GM21390 (cell line): Measurements from ENCODE around the gene CRYGA.
A peak's percentile ranks its signal among the peaks of the same experiment; 100 is the strongest.

Experiments
- ATAC-seq: cut with Tn5 transposase; IDR thresholded peaks from one replicate; pipeline ENCODE4 v1.9.1; 2021; ENCODE audit not compliant: unreplicated experiment

CRYGA gene

GRCh38 chr2:208163489-208163888 lies at the start of gene CRYGA:
Gene CRYGA (minus strand): TSS chr2:208163589. CDS start chr2:208163556, 33 bp downstream.
- no peak for ATAC-seq

- no peak for ATAC-seq
These were observed 47.5 kb upstream of the CRYGA start for GRCh38 chr2:208210688-208211451.

GRCh38 chr2:208208335-208209085 lies 45.1 kb upstream of the CRYGA start:
- no peak for ATAC-seq

GRCh38 chr2:208207769-208208168 lies 44.4 kb upstream of the CRYGA start:
- no peak for ATAC-seq

GRCh38 chr2:208204166-208204565 lies 40.8 kb upstream of the CRYGA start:
- no peak for ATAC-seq

GRCh38 chr2:208195531-208195930 lies 32.1 kb upstream of the CRYGA start:
- no peak for ATAC-seq

- no peak for ATAC-seq
These were observed 29.3 kb upstream of the CRYGA start for GRCh38 chr2:208192611-208193236.

GRCh38 chr2:208189810-208190503 lies 26.6 kb upstream of the CRYGA start, which contains the start of gene C2orf80:
Gene C2orf80 (minus strand): TSS chr2:208190030. CDS start chr2:208186986, 3,044 bp downstream.
- ATAC-seq: no peak

- no peak for ATAC-seq
These were observed 25.9 kb upstream of the CRYGA start for GRCh38 chr2:208189069-208189809.

GRCh38 chr2:208186893-208187292 lies 23.5 kb upstream of the CRYGA start:
- no peak for ATAC-seq

- no peak for ATAC-seq
These were observed 23.1 kb upstream of the CRYGA start for GRCh38 chr2:208186465-208186864.

GRCh38 chr2:208183972-208184705 lies 20.8 kb upstream of the CRYGA start:
- no peak for ATAC-seq

- no peak for ATAC-seq
These were observed 20.1 kb upstream of the CRYGA start for GRCh38 chr2:208183526-208183925.

GRCh38 chr2:208182835-208183234 lies 19.4 kb upstream of the CRYGA start:
- ATAC-seq: no peak

GRCh38 chr2:208179028-208179609 lies 15.7 kb upstream of the CRYGA start:
- no peak for ATAC-seq

- ATAC-seq: no peak
These were observed 12.4 kb upstream of the CRYGA start for GRCh38 chr2:208175840-208176153.

- peak; percentile 99 for ATAC-seq
These were observed 11.9 kb upstream of the CRYGA start for GRCh38 chr2:208175069-208175839.

- ATAC-seq: no peak
These were observed 10.8 kb upstream of the CRYGA start for GRCh38 chr2:208174144-208174543.

- no peak for ATAC-seq
These were observed 8.7 kb upstream of the CRYGA start for GRCh38 chr2:208172125-208172524.
